Neural cell (in vitro differentiated cells): ENCODE measurements around the gene FAF1.

ENCODE experiments used
- CTCF ChIP-seq: fragments of 450-650 bp; IDR thresholded peaks from 2 replicates; pipeline ENCODE4 v1.5.1; 2014; ENCODE audit warnings: antibody characterized with exemption, mild to moderate bottlenecking, moderate library complexity; ENCODE audit not compliant: poor library complexity, severe bottlenecking
- POLR2AphosphoS5 ChIP-seq: IDR thresholded peaks from 2 replicates; pipeline ENCODE4 v1.6.1; 2012
- REST ChIP-seq: IDR thresholded peaks from 2 replicates; pipeline ENCODE4 v1.6.1; 2012; ENCODE audit warnings: borderline replicate concordance

- no peak for TF ChIP-seq CTCF
- TF ChIP-seq POLR2AphosphoS5, result no peak
- TF ChIP-seq REST, result no peak
Measured at GRCh38 chr1:50427818-50428779, 532.0 kb downstream of the FAF1 start.
